ENCODE measurements around the gene TBX10. TPM values are rescaled to one million over a fixed set of nuclear protein-coding genes. Genes with fewer than 3 reads are reported as not detected.

Gene TBX10
- total RNA-seq, 1 experiment from 2014 or later: not detected

DNA sequence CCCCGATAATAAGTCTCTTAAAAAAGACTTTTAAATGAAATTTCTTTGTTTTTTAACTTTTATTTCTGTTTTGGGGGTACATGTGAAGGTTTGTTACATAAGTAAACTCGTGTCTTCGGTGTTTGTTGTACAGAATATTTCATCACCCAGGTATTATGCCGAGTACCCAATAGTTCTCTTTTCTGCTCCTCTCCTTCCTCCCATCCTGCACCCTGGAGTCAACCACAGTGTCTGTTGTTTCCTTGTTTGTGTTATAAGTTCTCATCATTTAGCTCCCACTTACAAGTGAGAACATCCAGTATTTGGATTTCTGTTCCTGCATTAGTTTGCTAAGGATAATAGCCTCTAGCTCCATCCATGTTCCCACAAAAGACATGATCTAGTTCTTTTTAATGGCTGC, 57.6 kb downstream of the TBX10 start:
- DNase-seq (ENCODE audit: extremely low read depth, low read depth): no peak

GRCh38 chr11:67581469-67581868, 58.1 kb downstream of the TBX10 start:
- no peak for DNase-seq (ENCODE audit: extremely low read depth, low read depth)

Small RNAs within 50 kb of the gene (small RNA-seq; reads per million reads assigned to genes)
- gene AP003385.3: 0 reads per million in 2 experiments
- gene RPL37P2: 0.10 to 3.2 reads per million in 2 experiments

Other genes starting within 250 kb of the TBX10 start
- 4.2 and 5.9 TPM in 2 replicates for gene RAD9A, start 247.8 kb downstream of the TBX10 start, total RNA-seq (2014; rRNA removed; shearing (Covaris generic))
- 137 and 159 TPM in 2 replicates for gene PPP1CA, start 237.9 kb downstream of the TBX10 start, total RNA-seq (2014; rRNA removed; shearing (Covaris generic))
- gene TBC1D10C, start 235.7 kb downstream of the TBX10 start, total RNA-seq (2014; rRNA removed; shearing (Covaris generic)): not detected in 2 replicates
- 0.09 and 0.12 TPM in 2 replicates for gene CARNS1, start 224.1 kb downstream of the TBX10 start, total RNA-seq (2014; rRNA removed; shearing (Covaris generic))
- 21.6 and 23.6 TPM in 2 replicates for gene RPS6KB2, start 211.3 kb downstream of the TBX10 start, total RNA-seq (2014; rRNA removed; shearing (Covaris generic))
- gene PTPRCAP, start 202.1 kb downstream of the TBX10 start, total RNA-seq (2014; rRNA removed; shearing (Covaris generic)): not detected in 2 replicates
- 29.2 and 33.0 TPM in 2 replicates for gene CORO1B, start 196.3 kb downstream of the TBX10 start, total RNA-seq (2014; rRNA removed; shearing (Covaris generic))
- not detected in 2 replicates for gene GPR152, start 187.0 kb downstream of the TBX10 start, total RNA-seq (2014; rRNA removed; shearing (Covaris generic))
- 3.2 and 4.1 TPM in 2 replicates for gene CABP4, start 184.4 kb downstream of the TBX10 start, total RNA-seq (2014; rRNA removed; shearing (Covaris generic))
- gene TMEM134, start 170.5 kb downstream of the TBX10 start, total RNA-seq (2014; rRNA removed; shearing (Covaris generic)): 7.4 and 19.9 TPM in 2 replicates
- 49.2 and 49.5 TPM in 2 replicates for gene AIP, start 156.7 kb downstream of the TBX10 start, total RNA-seq (2014; rRNA removed; shearing (Covaris generic))
- 24.5 TPM in 2 replicates for gene PITPNM1, start 134.4 kb downstream of the TBX10 start, total RNA-seq (2014; rRNA removed; shearing (Covaris generic))
- gene CDK2AP2, start 131.6 kb downstream of the TBX10 start, total RNA-seq (2014; rRNA removed; shearing (Covaris generic)): 25.1 and 29.6 TPM in 2 replicates
- not detected in 2 replicates for gene CABP2, start 116.3 kb downstream of the TBX10 start, total RNA-seq (2014; rRNA removed; shearing (Covaris generic))
- 665 and 811 TPM in 2 replicates for gene GSTP1, start 56.0 kb downstream of the TBX10 start, total RNA-seq (2014; rRNA removed; shearing (Covaris generic))
- 152 and 162 TPM in 2 replicates for gene NDUFV1, start 32.8 kb downstream of the TBX10 start, total RNA-seq (2014; rRNA removed; shearing (Covaris generic))
- 3.5 and 6.9 TPM in 2 replicates for gene NUDT8, start 9.8 kb downstream of the TBX10 start, total RNA-seq (2014; rRNA removed; shearing (Covaris generic))
- gene ACY3, start 11.0 kb upstream of the TBX10 start, total RNA-seq (2014; rRNA removed; shearing (Covaris generic)): not detected in 2 replicates
- gene ALDH3B2, start 34.9 kb upstream of the TBX10 start, total RNA-seq (2014; rRNA removed; shearing (Covaris generic)): not detected in 2 replicates

All from NCI-H460 (cell line).